SK-N-SH (cell line): ENCODE results near the gene FOXP1.

ENCODE experiments used
- POLR2AphosphoS5 ChIP-seq: IDR thresholded peaks from 2 replicates; pipeline ENCODE4 v1.6.1; 2012; ENCODE audit warnings: low read depth, low read length
- TF ChIP-seq, protein P1 (sequence below): fragments of 200-600 bp; sonication (generic); IDR thresholded peaks from 2 replicates; pipeline ENCODE4 v1.6.1; 2017; ENCODE audit warnings: antibody characterized with exemption, mild to moderate bottlenecking, moderate library complexity

DNA sequence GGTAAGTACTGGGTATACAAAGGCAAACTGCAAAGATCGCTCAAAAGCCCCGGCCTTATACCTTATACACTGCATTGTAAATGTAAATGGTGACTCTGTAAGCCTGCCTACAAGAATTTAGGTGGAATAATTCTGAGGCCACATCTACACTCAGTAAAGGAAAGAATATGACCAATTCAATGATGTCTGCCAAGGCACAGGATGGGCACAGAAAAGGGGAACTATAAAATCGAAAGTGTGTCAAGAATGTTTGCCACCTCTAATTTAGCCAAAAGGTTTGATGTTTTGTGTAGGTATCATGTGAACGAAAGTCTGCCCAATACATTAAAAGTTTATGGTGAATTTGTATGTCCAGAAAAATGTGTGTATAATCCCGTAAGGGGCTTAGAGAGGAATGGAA is 96.1 kb downstream of the FOXP1 start:
- TF ChIP-seq POLR2AphosphoS5 = no peak
- TF ChIP-seq, protein P1, sequence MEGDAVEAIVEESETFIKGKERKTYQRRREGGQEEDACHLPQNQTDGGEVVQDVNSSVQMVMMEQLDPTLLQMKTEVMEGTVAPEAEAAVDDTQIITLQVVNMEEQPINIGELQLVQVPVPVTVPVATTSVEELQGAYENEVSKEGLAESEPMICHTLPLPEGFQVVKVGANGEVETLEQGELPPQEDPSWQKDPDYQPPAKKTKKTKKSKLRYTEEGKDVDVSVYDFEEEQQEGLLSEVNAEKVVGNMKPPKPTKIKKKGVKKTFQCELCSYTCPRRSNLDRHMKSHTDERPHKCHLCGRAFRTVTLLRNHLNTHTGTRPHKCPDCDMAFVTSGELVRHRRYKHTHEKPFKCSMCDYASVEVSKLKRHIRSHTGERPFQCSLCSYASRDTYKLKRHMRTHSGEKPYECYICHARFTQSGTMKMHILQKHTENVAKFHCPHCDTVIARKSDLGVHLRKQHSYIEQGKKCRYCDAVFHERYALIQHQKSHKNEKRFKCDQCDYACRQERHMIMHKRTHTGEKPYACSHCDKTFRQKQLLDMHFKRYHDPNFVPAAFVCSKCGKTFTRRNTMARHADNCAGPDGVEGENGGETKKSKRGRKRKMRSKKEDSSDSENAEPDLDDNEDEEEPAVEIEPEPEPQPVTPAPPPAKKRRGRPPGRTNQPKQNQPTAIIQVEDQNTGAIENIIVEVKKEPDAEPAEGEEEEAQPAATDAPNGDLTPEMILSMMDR = no peak
